DMS114 treated with DMSO at 0.1 percent for 48 hours (cell line): Measurements from ENCODE around the gene MYT1.

Experiments
- DNase-seq: peaks from one replicate; lab custom pipeline; 2025; ENCODE audit not compliant: unreplicated experiment; lab: John Stamatoyannopoulos, UW

The MYT1 gene

DNA sequence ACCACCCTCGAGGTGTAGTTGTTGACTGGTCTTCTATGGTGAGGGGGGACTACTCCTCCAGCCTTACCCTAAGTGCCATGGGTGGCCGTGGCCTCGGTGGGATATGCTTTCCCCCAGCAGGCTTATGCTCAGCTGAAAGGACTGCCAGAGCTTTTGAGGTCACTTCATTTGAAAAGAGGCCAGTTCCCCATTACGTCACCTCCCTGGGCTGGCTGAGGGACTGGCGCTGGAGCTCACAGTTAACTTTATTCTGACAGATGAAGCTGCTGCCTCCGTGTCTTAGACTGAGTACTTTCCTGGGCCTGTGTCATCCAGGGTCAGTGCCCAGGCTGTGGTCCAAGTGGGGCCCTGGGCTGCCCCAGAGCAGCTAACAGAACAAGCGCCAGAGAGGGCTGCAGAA lies 48.5 kb downstream of the MYT1 start:
- no peak for DNase-seq

DNA sequence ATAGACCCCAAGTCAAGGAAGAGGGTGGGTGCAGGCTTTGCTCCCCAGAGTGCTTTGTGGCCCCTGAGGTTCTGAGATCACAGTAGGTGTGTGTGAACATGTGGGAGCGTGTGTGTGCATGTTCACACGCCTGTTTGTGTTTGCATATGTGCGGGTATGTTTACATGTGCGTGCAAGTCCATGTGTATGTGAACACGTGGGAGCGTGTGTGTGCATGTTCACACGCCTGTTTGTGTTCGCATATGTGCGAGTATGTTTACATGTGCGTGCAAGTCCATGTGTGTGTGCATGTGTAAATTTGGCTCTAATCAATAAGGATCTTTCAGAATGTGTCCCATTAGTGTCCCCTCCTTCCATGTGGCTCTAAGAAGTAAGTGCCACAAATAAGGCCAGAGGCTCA lies 49.9 kb downstream of the MYT1 start:
- DNase-seq, result no peak

DNA sequence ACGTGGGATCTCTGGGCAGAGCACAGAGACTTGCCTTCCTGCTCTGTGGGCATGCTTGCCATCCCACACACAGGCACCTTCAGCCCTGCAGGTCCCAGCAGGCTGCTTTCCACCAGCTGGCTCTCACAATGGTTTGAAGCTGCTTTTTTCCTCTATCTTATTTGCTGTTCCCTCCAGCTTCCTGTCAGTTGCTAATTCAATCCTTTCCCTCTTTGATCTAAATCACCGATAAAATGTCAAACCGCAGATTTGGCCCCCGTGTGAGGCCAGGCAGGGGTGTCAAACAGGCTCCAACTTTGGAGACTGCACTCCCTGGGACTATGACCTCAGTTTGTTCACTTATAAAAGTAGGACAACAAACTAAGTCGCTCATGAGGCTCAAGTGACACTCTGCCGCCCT lies 50.7 kb downstream of the MYT1 start:
- no peak for DNase-seq

- DNase-seq, result no peak
Observed at GRCh38 chr20:64216036-64216435, 51.8 kb downstream of the MYT1 start.

DNA sequence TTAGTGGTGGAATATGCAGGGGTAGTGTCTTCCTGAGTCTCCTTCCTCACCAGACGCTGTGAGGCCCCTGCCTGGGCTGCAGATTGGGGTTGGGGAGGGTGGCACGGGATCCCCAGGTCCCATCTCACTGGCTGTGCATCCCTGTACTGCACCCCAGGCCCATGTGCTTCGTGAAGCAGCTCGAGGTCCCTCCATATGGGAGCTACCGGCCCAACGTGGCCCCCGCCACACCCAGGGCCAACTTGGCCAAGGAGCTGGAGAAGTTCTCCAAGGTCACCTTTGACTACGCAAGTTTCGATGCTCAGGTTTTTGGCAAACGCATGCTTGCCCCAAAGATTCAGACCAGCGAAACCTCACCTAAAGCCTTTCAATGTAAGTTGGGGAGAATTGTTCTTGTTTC lies 52.7 kb downstream of the MYT1 start:
- DNase-seq, result no peak

GRCh38 chr20:64217539-64218221 lies 53.4 kb downstream of the MYT1 start:
- DNase-seq, result no peak

- no peak for DNase-seq
Observed at GRCh38 chr20:64219202-64219601, 55.0 kb downstream of the MYT1 start.

DNA sequence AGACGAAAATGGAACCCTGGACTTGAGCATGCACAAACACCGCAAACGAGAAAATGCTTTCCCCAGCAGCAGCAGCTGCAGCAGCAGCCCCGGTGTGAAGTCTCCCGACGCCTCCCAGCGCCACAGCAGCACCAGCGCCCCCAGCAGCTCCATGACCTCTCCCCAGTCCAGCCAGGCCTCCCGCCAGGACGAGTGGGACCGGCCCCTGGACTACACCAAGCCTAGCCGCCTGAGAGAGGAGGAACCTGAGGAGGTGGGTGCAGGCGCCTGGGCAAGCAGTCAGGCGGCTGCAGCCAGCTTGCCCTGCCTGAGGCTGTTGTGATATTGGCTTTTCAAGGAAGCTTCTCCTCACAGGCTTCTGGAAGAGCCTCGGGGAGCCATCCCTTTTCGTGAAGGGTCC lies 55.5 kb downstream of the MYT1 start:
- DNase-seq, result no peak

DNA sequence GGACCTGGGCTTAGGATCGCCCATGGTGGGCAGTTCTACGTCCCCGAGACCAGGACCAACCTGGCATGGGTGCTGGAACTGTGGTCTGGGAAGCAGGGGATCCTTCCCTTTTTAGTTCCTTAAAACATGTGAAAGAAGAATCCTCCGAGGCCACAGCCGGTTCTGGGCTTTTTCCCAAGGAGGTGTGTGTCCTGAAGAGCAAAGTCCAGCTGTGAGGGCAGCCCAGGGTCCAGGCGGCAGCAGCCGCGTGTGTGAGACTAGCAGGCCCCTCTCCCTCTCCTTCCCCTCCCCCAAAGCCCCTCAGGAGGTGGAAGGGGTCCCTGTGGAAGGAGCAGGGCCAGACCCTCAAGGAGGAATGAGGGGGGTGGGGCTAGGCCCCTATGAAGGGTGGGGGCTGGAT lies 56.2 kb downstream of the MYT1 start:
- DNase-seq, result no peak

- no peak for DNase-seq
Observed at GRCh38 chr20:64220891-64221527, 56.8 kb downstream of the MYT1 start.

DNA sequence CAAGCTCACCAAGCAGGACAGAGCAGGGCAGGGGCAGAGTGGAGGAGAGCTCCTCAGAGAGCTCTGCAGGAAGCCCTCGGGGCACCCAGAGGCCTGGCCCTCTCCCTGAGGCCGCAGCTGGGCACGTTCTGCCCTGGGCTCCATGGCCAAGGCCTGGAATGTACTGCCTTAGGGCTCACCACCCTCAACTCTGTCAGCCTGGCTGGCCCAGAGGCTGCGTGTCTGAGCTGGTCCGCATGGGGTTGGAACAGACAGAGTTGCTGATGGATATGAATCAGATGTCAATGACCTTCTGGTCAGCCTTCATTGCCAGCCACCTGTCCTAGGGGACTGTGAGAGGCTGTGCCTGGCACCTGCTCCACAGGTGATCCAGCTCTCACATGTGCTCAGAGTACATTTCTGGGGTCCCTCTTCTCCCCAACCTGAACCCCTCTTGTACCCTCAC lies 58.1 kb downstream of the MYT1 start:
- DNase-seq, result no peak

GRCh38 chr20:64222851-64223525 lies 58.7 kb downstream of the MYT1 start:
- no peak for DNase-seq

- DNase-seq, result no peak
Observed at GRCh38 chr20:64223526-64224067, 59.3 kb downstream of the MYT1 start.

- DNase-seq, result no peak
Observed at GRCh38 chr20:64224351-64225170, 60.3 kb downstream of the MYT1 start.

DNA sequence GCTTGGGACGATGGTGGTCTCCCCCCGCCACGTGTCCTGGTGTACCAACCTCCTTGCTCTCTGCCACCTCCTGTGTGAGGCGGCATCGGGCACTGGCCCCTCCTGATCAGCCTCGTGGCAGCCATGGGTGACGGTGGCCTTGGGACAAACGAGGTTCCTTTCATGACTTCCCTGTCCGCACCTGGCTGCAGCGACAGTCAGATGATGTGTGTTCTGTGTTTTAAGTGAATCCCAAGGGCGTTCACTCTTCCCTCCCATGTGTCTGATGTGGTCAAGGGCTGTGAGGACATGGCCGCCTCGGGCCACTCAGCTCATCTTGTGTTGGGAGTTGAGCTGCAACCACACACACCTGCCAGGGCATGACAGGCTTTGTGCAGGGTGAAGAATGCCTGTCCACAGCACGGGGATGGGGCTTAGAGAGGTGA lies 60.9 kb downstream of the MYT1 start:
- no peak for DNase-seq

DNA sequence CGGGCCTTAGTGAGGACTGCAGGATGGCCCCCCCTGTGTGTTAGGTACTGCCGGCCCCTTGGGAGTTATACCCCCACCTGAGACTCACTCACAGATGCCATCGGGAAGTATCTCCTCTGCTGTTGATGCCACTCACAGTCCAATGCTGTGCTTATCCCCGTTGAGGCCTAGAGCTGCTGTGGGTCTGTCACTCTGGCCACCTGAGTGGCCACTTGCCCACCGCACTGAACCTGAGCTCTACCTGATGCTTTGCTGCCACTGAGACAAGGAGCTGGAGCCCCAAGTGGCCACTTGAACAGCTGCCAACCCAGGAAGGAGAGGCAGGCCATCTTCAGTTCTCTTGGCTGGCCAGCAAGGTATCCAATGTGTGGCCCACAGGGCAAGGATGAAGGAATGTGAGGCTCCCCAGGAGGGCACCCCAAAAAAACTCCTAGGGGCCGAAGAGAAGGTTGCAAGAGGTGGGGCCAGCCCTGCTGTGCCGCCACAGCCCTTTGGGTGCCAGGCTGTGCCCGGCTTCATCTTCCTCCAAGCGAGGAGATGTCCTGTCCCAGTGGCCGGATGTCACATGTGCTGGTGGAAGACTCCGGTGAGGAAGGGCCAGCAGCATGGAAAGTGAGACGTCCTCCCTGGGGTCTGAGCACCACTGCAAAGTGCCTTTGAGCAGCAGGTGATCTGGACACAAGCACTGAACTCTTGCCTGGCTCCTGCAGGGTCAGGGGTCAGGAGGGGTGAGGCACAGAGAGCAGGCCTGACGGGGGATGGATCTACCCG lies 61.8 kb downstream of the MYT1 start:
- no peak for DNase-seq

- DNase-seq, result no peak
Observed at GRCh38 chr20:64226686-64227580, 62.7 kb downstream of the MYT1 start.

- DNase-seq, result no peak
Observed at GRCh38 chr20:64228086-64228653, 63.9 kb downstream of the MYT1 start.
